Hepatocyte (in vitro differentiated cells): ENCODE measurements around the gene SYCE3.

Source experiments
- CTCF ChIP-seq: fragments of 200-600 bp; sonication (generic); IDR thresholded peaks from 2 replicates; pipeline ENCODE4 v1.5.1; 2016; ENCODE audit warnings: antibody characterized with exemption, mild to moderate bottlenecking; ENCODE audit not compliant: poor library complexity
- EZH2 ChIP-seq: fragments of 200-600 bp; sonication (generic); IDR thresholded peaks from 2 replicates; pipeline ENCODE4 v1.6.1; 2016; ENCODE audit warnings: antibody characterized with exemption, mild to moderate bottlenecking, borderline replicate concordance
- EZH2phosphoT487 ChIP-seq: fragments of 200-600 bp; sonication (generic); IDR thresholded peaks from one replicate; pipeline ENCODE4 v1.6.1; 2018; ENCODE audit warnings: antibody characterized with exemption, mild to moderate bottlenecking, low read depth, moderate library complexity; ENCODE audit not compliant: unreplicated experiment, severe bottlenecking

GRCh38 chr22:50535113-50535512 is 27.6 kb downstream of the SYCE3 start:
- TF ChIP-seq CTCF (no peak), EZH2 (no peak), EZH2phosphoT487 (no peak)
